Fibroblast of skin of abdomen (primary cell): ENCODE data around the gene DDTL. TPM values are rescaled to one million over a fixed set of nuclear protein-coding genes. Genes with fewer than 3 reads are reported as not detected.
A peak's percentile ranks its signal among the peaks of the same experiment; 100 is the strongest.
"Not testable (repeated sequence)": the region's sequence is repeated elsewhere in the genome, so short reads cannot be mapped to it uniquely, and the experiment has no call there.

Source experiments
- DNase-seq: peaks from one replicate; pipeline ENCODE4 v3.0.0-alpha.2; 2013
- polyA plus RNA-seq, 2 experiments: library from polyadenylated mRNA; unstranded; fragments of 120-200 nt; gene quantifications; one replicate each; pipeline ENCODE4 v1.2.1, GENCODE V29; 2013; ENCODE audit not compliant: insufficient read length in 2 of 2

DDTL gene
- polyA plus RNA-seq (2013, experiment 1 of 2; ENCODE audit: insufficient read length), result 2.2 TPM
- polyA plus RNA-seq (2013, experiment 2 of 2; ENCODE audit: insufficient read length), result 2.2 TPM

DNA sequence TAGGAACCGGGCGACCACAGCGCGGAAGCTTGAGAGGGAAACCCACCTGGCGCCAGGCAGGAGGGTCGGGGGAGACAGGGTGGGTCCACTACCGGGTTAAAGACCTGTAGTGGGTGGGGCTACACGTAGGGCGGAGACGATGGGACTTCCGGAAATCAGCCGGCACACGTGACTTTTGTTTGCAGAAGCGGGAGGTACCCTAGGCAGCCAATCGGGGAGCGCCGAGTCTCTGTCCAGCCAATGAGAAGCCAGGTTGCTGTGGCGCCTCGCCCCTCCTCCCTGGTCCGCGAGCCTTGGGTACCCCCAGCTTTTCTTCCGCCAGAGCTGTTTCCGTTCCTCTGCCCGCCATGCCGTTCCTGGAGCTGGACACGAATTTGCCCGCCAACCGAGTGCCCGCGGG lies at the start of gene DDTL:
TSS of gene DDTL (plus strand) at position 321 of the 400 bp plus-strand sequence. CDS start at position 348, 27 bp downstream.
- not testable (repeated sequence) for DNase-seq

DNA sequence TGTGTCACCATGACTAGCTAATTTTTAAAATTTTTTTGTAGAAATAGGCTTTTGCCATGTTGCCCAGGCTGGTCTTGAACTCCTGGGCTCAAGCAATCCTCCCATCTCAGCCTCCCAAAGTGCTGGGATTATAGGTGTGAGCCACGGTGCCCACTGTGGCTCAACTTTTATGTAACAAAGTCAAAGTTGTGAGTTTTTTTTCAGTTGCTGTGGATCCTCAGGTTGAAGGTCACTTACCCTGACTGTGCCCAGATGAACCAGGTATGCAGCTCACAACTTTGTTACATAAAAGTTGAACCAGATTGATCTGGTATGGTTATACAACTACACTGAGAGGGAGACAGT lies 46.4 kb upstream of the DDTL start:
- not testable (repeated sequence) for DNase-seq

DNA sequence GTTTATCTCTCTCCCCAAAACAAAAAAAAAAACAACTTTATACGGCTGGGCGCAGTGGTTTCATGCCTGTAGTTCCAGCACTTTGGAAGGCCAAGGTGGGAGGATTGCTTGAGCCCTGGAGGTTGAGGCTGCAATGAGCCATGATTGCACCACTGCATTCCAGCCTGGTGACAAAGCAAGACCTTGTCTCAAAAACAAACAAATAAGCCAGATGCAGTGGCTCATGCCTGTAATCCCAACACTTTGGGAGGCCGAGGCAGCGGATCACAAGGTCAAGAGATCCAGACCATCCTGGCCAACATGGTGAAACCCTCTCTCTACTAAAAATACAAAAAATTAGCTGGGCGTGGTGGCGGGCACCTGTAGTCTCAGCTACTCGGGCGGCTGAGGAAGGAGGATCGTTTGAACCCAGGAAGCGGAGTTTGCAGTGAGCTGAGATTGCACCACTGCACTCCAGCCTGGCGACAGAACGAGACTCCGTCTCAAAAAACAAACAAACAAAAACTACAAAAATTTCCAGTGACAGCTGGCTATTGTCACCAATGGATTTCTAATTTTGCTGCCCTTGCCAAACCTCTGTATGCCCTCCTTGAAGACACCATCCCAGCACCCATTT lies 45.0 kb upstream of the DDTL start:
- DNase-seq, result not testable (repeated sequence)

DNA sequence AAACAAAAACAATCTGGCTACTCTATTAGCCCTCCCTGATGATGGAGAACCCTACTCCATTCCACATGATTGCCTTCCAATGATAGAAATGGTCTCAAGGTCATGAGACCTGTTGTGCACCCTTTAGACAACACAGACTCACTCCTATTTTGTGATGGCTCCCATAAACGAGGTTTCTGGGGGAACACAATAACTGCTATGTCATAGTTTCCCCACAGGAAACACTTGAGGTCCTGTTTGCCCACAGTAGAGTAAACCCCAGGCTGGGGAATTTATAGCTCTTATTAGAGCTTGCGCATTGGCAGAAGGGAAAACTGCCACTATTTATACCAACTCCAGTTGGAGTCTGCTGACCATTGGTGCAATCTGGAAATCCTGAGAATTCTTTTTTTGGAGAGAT lies 43.8 kb upstream of the DDTL start:
- no peak for DNase-seq

DNA sequence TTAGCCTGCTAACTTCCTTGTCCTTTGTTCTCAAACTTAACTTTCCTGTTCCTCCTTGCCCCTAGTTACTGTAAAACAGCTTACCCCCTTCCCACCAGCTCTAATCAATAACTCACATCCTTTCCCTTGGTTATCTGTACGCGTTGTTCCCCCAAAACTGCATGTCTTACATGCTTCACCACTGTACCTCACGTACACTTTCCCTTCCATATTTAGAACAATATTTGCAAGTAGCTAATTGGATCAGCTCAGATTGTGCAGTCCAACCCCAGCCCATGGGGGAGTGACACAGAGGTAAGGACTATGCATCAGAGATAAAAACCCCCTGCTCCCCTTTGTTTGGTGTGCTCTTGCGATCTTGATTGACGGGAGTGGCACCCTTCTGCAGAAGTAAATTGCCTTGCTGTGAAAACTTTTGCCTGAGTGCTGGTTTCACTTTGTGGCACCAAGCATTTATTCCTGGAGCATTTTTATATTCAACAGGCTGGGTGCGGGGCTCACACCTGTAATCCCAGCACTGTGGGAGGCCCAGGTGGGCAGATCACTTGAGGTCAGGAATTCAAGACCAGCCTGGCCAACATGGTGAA lies 41.6 kb upstream of the DDTL start:
- DNase-seq, result no peak

DNA sequence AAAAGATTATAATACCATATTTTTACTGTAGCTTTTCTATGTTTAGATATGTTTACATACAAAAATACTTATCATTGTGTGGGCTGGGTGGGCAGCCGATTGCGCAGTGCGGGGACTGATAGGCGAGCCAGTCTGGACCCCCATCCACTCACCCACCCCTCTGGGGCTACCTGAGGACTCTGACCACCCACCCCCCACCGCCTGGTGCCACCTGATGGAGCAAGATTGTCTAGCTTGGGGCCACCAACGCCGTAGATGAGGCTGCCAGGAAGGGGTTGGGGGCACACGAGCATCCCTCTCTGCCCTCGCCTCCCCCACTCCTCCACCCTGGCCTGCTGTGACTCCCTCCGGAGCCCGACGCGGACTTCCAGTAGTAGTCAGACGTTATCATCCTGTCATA lies 40.1 kb upstream of the DDTL start:
- DNase-seq, result no peak

DNA sequence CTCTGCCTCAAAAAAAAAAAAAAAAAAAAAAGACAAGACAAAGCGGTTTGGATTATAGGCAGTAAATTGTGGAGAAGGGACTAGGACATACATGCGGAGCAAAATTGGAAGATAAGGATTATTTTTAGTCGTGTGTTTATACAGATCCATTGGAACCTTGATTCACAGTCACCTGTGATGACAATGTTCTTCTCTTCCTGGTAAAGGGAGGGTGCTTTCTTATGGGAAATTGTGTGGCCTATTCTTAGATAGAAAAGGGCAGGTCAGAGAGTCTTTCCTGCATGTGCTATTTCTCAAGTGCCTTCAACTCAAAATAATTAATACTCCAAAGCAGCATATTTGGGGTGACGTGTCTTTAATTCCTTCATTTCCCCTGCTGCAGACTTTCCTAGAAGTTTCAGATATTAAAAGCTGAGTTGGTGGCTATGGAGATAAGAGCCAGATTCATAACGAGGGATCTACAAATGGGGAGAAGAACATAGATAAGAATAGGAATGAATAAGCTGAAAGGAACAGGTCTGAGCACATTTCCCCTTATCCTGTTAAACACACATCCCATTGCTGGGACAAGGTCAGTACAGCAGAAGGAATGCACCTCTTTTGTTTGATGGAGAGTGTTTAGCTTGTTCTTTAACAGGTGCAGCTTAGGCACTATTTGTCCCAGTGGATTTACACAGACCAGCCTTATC lies 28.2 kb upstream of the DDTL start:
- DNase-seq, result no peak

DNA sequence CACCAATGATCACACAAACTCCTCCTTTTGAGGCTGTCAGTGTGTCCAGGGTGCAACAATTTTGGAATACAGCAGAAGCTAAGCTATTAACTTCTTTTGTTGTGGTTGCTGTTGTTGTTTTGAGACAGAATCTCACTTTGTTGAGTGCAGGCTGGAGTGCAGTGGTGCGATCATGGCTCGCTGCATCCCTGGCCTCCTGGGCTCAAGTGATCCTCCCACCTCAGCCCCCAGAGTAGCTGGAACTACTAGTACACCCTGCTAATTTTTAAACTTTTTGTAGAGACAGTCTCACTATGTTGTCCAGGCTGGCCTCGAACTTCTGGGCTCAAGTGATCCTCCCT lies 27.7 kb upstream of the DDTL start:
- no peak for DNase-seq

DNA sequence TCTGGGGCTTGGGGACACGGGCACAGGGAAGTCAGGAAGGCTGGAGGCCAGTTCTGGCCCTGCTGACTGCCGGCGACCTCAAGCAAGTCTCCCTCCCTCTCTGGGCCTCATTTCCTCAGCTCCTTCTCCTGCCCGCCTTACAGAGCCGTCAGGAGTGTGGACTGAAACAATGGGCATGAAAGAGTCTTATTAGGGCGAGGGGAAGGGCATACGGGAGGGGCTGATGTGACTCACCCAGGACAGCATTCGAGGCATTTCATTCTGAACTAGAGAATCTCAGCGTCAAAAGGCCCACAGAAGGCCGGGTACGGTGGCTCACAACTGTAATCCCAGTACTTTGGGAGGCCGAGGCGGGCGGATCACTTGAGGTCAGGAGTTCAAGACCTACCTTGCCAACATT lies 26.5 kb upstream of the DDTL start:
- not testable (repeated sequence) for DNase-seq

DNA sequence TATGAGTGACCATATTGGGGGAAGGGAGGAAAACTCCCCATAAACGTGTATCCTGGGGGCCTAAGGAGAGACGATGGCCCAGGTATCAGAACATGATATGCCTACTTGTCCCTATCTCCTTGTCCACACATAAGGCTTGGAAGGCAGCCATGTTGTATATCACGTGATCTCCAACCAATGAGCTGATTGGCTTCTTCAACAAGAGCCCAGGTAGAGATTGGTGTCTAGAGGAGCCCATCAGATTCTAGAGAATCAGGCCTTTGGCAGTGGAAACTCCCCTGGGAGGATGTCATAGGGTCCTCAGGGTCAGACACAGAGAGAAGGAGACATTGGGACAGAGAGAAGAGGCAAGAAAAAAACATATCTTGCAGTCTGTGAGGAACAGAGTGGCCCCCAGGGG lies 19.3 kb upstream of the DDTL start:
- not testable (repeated sequence) for DNase-seq

DNA sequence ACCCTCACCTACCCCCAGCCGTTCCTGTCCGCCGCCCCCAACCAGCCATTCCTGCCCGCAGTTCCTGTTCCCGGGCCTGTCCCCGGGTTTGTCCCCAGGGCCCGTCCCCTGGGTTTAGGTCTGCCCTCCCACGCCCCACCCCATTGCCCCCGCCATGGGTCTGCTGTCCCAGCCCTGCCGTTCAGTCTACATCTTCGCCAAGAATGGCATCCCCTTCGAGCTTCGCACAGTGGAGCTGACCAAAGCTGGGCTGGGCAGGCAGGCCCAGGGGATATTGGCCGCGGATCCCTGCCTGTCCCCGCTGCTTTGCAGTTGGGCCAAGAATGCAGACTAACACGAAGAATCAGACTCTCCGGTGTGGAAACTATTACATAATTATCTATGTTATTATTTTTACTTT lies 16.9 kb upstream of the DDTL start:
- DNase-seq, result not testable (repeated sequence)

DNA sequence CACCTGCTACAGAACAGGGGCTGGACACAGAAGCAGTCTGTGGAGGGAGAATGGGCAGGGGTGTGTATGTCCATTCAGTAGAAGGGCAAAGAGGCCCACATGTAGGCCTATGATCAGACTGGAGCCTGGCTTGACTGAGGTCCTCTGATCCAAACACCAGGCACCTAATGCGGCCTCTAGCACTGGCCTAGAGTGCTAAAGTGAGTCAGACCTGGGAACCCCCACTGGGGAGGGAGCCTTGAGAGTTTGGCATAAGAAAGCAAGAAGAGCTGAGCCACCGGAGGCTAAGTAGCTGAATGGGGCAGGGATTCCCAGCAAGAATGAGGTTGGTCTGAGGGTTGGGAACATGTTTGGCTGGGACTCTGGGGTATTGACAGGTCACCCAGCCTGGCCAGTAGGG lies 15.3 kb upstream of the DDTL start:
- not testable (repeated sequence) for DNase-seq

DNA sequence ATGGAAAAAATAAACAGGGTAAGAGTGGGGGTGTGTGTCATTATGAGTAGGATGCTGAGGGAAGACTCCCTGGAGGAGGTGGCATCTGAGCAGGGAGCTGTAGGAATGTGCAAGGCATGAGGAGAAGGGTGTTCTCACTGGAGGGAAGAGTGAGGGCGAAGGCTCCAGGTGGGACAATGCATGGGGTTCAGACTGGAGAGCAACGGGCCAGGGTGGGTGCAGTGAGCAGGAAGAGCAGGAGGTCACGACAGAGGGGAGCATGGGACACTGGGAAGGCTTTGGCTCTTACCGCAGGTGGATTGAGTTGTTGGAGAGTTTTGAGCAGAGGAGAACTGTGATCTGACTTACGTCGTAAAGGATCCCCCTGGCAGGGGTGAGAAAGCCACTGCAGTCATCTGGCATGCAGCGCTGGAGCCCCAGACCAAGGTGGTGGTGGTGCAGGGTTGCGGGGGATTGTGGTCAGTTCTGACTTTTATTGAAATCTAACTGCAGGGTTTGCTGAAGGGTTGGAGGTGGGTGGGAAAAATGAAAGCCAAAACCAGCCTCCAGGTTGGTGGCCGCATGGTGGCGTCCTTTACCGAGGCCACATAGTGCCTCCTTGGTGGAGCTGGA lies 13.8 kb upstream of the DDTL start:
- DNase-seq, result not testable (repeated sequence)

DNA sequence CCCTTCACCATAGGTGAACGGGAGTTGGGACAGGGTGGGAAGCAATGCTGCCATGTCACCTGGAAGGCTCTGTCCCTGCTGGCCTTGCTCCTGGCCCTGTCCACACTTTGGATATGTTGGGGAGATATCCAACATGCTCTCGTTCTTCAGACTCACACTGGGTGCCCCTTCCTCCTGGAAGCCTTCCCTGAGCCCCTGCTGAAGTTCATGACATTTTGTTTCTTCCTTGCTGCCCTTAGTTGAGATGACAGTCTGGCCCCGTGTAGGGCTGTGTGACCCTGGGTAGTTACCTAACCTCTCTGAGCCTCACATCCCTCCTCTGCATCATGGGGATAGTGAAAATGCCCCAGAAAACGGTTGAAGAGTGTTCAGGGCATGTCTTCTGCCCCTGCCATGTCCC lies 13.2 kb upstream of the DDTL start:
- not testable (repeated sequence) for DNase-seq

DNA sequence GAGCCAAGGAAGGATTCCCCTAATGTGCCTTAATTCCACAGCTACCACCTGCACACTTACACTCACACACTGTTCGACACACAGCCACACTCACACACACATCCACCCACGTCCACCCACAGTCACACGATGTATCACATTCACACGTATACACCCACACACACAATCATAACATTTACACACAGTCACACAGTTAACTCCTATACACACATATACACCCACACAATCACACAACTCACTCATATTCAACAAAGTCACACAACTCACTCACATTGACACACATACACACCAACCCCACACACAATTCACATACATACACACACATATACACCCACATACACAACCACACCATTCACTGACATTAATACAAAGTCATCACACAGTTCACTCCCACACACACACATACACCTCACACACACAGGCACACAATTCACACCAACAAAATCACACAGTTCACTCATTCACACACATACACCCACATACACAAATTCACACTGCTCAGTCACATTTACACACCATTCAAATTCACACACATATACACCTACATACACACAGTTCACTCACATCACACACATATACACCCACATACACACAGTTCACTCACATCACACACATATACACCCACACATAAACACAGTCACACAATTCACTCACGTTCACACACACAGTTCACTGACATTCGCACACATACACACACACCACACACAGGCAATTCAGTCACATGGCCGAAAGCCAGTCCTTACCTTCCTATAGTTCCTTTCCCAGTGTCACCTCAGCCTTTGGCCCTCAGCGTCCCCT lies 12.3 kb upstream of the DDTL start:
- not testable (repeated sequence) for DNase-seq

DNA sequence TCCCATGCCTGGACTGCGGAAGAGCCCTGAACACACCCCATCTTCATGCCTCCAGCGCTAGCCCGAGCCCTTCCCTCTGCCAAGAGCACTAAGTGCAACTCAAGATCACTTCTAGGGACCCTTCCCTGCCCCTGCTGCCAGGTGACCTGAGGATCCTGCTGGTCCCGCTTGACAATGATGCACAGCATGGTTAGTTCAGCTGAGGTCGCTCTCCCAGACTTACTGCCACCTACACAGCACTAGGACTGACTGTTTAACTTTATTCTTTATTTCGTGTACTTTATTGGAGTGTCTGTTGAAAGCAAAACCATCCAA lies 11.7 kb upstream of the DDTL start:
- DNase-seq, result not testable (repeated sequence)

DNA sequence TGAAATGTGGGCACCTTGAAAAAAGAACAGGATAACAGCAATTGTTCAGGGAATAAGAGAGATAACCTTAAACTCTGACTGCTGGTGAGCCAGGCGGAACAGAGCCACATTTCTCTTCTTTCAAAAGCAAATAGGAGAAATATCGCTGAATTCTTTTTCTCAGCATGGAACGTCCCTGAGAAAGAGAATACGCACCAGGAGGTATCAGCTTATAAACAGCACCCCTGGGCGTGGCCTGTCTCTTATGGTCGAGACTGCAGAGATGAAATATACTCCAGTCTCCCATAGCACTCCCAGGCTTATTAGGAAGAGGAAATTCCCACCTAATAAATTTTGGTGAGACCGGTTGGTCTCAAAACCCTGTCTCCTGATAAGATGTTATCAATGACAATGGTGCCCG lies 10.8 kb upstream of the DDTL start:
- DNase-seq, result not testable (repeated sequence)

DNA sequence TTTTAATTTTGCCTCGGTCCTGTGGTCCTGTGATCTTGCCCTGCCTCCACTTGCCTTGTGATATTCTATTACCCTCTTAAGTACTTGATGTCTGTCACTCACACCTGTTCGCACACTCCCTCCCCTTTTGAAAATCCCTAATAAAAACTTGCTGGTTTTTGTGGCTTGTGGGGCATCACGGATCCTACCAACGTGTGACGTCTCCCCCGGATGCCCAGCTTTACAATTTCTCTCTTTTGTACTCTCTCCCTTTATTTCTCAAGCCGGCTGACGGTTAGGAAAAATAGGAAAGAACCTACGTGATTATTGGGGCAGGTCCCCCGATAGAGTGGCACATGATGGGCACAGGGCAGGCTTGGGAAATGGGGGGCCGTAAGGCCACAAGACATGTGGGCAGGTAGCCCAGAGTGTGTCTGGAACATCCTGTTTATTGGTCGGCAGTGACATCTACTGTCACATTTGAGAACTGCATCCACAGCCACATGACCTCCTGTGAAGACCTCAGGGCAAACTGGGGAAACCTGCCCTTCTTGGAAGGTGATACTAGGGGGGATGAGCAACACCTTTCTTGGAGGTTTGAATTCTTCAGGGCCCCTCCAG lies 10.3 kb upstream of the DDTL start:
- DNase-seq, result peak; percentile 58

DNA sequence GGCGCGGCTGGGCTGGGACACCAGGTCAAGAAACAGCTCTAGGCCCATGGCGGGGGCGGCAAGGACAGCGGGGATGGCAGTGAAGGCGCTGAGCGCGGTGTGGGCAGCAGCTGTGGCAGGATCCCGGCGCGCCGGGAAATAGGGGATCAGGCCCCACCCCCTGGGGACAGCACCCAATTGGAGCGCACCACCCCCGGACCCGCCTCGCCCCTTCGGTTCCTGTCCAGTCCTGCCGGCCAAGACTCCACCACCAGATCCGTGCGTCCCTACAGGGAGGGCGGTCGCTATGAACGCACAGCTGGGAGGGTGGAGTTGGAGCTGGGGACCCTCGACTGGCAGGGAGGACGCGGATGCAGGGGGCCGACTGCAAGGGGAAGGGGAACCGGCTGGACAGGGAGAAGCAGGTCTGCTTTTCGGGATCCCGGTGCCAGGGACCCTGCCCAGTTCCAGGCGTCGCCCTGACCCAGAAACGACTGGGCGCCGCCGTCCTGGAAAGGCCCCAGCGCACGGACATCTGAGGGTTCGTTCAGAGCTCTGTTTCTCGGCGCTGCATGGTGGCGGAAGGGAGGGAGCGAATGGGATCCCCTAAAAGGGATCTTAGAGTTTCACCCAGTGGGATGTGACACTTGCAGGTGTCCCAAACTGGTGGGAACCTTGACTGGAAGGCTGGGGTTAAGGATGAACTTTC lies 5.5 kb upstream of the DDTL start, which contains the start of gene GSTT2B:
TSS of gene GSTT2B (minus strand) at position 112 of the 688 bp plus-strand sequence. CDS start at position 48, 64 bp downstream.
- not testable (repeated sequence) for DNase-seq

DNA sequence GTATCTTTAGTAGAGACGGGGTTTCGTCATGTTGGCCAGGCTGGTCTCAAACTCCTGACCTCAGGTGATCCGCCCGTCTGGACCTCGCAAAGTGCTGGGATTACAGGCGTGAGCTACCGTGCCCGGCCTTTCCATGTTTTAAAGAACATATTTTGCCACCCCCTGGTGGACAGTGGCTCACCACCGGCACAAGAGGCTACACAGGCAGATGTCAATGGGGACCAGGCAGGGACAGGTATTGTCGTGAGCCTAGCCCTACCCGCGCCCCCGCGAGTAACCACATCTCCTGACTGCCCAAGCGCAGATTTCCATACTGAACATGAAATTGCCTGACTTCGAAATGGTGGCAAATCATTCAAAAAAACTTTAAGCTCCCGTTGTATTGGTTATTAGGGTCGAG lies 594 bp upstream of the DDTL start:
- DNase-seq, result not testable (repeated sequence)

DNA sequence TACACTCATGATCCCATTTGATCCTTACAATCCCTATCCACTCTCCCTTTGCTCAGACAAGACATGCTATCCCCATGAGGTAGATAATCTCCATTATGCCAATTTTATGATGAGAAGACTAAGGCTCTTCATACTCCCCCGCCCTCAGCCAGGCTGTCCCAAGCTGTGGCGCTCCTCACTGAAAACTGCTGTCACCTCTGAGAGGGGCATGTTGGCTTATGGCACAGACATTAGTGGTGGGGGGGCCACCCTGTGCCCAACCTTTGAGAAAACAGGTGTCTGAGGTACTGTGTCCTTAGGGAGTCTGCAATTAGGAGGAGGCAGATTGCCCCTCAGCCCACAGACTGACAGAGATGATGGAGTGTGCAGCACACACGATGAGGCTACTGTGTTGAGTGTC lies 2.4 kb downstream of the DDTL start:
- no peak for DNase-seq

DNA sequence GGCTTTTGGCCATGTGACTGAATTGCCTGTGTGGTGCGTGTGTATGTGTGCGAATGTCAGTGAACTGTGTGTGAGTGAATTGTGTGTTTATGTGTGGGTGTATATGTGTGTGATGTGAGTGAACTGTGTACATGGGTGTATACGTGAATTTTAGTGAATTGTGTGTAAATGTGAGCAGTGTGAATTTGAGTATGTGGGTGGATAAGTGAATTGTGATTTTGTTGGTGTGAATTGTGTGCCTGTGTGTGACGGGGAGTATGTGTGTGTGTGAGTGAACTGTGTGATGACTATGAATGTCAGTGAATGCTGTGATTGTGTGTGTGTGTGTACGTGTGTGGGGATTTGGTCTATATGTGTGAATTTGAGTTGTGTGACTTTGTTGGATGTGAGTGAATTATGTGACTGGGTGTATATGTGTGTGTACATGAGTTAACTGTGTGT lies 3.5 kb downstream of the DDTL start:
- no peak for DNase-seq
